Liver (tissue), 9 donors: ENCODE measurements around the gene PSMB11. TPM values are rescaled to one million over a fixed set of nuclear protein-coding genes. Genes with fewer than 3 reads are reported as not detected.

Experiments used
- DNase-seq: peaks from one replicate; pipeline ENCODE4 v3.0.0-alpha.2; 2017; ENCODE audit warnings: low spot score
- H3K27ac ChIP-seq, 2 donors: one replicate each; pipeline ENCODE4 v1.7.0; 2013; ENCODE audit warnings: inconsistent platforms in 2 of 2, low read length in 2 of 2, control low read depth in 1 of 2, low read depth in 1 of 2, mild to moderate bottlenecking in 1 of 2
- H3K27me3 ChIP-seq, 4 donors: one replicate each; pipeline versions ENCODE4 v1.6.1 to v1.7.0; 2013; ENCODE audit warnings: low read length in 3 of 4, inconsistent platforms in 1 of 4, mild to moderate bottlenecking in 1 of 4, moderate library complexity in 1 of 4; ENCODE audit not compliant: control insufficient read depth in 4 of 4, insufficient read depth in 4 of 4
- H3K36me3 ChIP-seq, 4 donors: one replicate each; pipeline versions ENCODE4 v1.6.1 to v1.7.0; 2013; ENCODE audit warnings: low read length in 3 of 4, mild to moderate bottlenecking in 3 of 4, low read depth in 1 of 4, moderate library complexity in 1 of 4; ENCODE audit not compliant: control insufficient read depth in 4 of 4, insufficient read depth in 3 of 4
- H3K4me1 ChIP-seq, 4 donors: one replicate each; pipeline versions ENCODE4 v1.6.1 to v1.7.0; 2013; ENCODE audit warnings: low read length in 3 of 4, mild to moderate bottlenecking in 3 of 4, moderate library complexity in 1 of 4; ENCODE audit not compliant: control insufficient read depth in 4 of 4, insufficient read depth in 4 of 4
- H3K4me3 ChIP-seq, 3 donors: one replicate each; pipeline versions ENCODE4 v1.6.1 to v1.7.0; 2013; ENCODE audit warnings: low read length in 3 of 3, control low read depth in 1 of 3, low read depth in 1 of 3, mild to moderate bottlenecking in 1 of 3
- H3K9ac ChIP-seq, 2 donors: one replicate each; pipeline ENCODE4 v1.7.0; 2013; ENCODE audit warnings: low read length in 2 of 2, mild to moderate bottlenecking in 2 of 2, moderate library complexity in 2 of 2, control low read depth in 1 of 2, low read depth in 1 of 2
- H3K9me3 ChIP-seq, 4 donors: one replicate each; pipeline versions ENCODE4 v1.6.1 to v1.7.0; 2013; ENCODE audit warnings: low read length in 3 of 4; ENCODE audit not compliant: control insufficient read depth in 4 of 4
- EGR1 ChIP-seq, 2 donors: IDR thresholded peaks; 2 replicates each; pipeline ENCODE4 v1.6.1; 2016 to 2018; ENCODE audit warnings: antibody characterized with exemption in 2 of 2, low read depth in 2 of 2
- FOXA1 ChIP-seq: IDR thresholded peaks from 2 replicates; pipeline ENCODE4 v1.6.1; 2016; ENCODE audit warnings: antibody characterized with exemption
- GABPA ChIP-seq, 2 donors: IDR thresholded peaks in 1 of 2; conservative IDR thresholded peaks in 1 of 2; 2 replicates each; pipeline ENCODE4 v1.6.1; 2016; ENCODE audit warnings: antibody characterized with exemption in 2 of 2, mild to moderate bottlenecking in 1 of 2, moderate library complexity in 1 of 2
- HNF4A ChIP-seq, 2 donors: conservative IDR thresholded peaks; 2 replicates each; pipeline ENCODE4 v1.6.1; 2016; ENCODE audit warnings: antibody characterized with exemption in 2 of 2, mild to moderate bottlenecking in 2 of 2
- HNF4G ChIP-seq: IDR thresholded peaks from 2 replicates; pipeline ENCODE4 v1.6.1; 2016; ENCODE audit warnings: antibody characterized with exemption
- JUND ChIP-seq, 2 donors: IDR thresholded peaks; 2 replicates each; pipeline ENCODE4 v1.6.1; 2016; ENCODE audit warnings: antibody characterized with exemption in 2 of 2
- RAD21 ChIP-seq, 2 donors: IDR thresholded peaks; 2 replicates each; pipeline ENCODE4 v1.6.1; 2016; ENCODE audit warnings: antibody characterized with exemption in 2 of 2, mild to moderate bottlenecking in 2 of 2
- RXRA ChIP-seq, 2 donors: IDR thresholded peaks; 2 replicates each; pipeline ENCODE4 v1.6.1; 2017 to 2018; ENCODE audit warnings: antibody characterized with exemption in 2 of 2, mild to moderate bottlenecking in 1 of 2
- SP1 ChIP-seq: IDR thresholded peaks from 2 replicates; pipeline ENCODE4 v1.6.1; 2018; ENCODE audit warnings: antibody characterized with exemption, mild to moderate bottlenecking
- TAF1 ChIP-seq: conservative IDR thresholded peaks from 2 replicates; pipeline ENCODE4 v1.6.1; 2016; ENCODE audit warnings: antibody characterized with exemption, mild to moderate bottlenecking
- WGBS: extraction: QIAGEN DNeasy Blood & Tissue Kit; methylation state at CpG from one replicate; pipeline ENCODE4 v1.1.7; 2013; 5-methylcytosine and 5-hydroxymethylcytosine counted together
- polyA plus RNA-seq, 2 donors: library from polyadenylated mRNA; stranded (reverse) in 1 of 2; unstranded in 1 of 2; fragments of 200-250 nt in 1 of 2; fragments of >200 nt in 1 of 2; fragmentation: Nextera tagmentation in 1 of 2; extraction: Ambion mirVana in 1 of 2; gene quantifications; one replicate each; pipeline versions ENCODE4 v1.2.1 to v1.2.3, GENCODE V29; 2013 to 2015
- total RNA-seq, 2 donors: library from RNA; depleted of rRNA; stranded (reverse); fragments of >200 nt; gene quantifications; one replicate each; pipeline ENCODE4 v1.2.3, GENCODE V29; 2014
- TF ChIP-seq, protein P1 (sequence below): IDR thresholded peaks from 2 replicates; pipeline ENCODE4 v1.6.1; 2016; ENCODE audit warnings: antibody characterized with exemption
- TF ChIP-seq, protein P2 (sequence below): IDR thresholded peaks from 2 replicates; pipeline ENCODE4 v1.6.1; 2016; ENCODE audit warnings: antibody characterized with exemption
- TF ChIP-seq, protein P3 (sequence below): IDR thresholded peaks from 2 replicates; pipeline ENCODE4 v1.6.1; 2016; ENCODE audit warnings: antibody characterized with exemption
- TF ChIP-seq, protein P4 (sequence below): IDR thresholded peaks from 2 replicates; pipeline ENCODE4 v1.6.1; 2016; ENCODE audit warnings: antibody characterized with exemption, mild to moderate bottlenecking
- donor health status: healthy.
- donor health status: healthy.
- donor health status: healthy.
- donor health status: healthy.
- donor health status: healthy.

Gene PSMB11
- total and polyA plus RNA-seq, 4 donors = not detected

DNA sequence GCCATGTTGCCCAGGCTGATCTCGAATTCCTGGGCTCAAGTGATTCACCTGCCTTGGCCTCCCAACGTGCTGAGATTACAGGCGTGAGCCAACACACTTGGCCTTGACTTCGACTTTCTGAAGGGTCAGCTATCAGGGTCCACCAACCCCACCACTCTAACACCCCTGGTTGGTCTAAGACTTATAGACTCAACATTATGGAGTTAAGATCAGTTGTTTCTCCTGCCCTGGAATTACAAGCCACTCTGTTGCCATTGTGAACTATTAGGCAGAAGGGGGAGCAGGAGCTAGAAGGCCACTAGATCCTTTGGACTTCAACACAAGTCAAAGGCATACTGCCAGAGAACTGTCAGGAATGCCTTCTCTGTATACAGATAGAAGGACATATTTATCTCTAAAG, 1.9 kb upstream of the PSMB11 start:
- Histone ChIP-seq H3K27me3 (no peaks in the 10 kb centered on the region), H3K4me3 (no peak overlapping the region), H3K36me3 (no peaks in the 10 kb centered on the region), H3K4me1 (peaks cover 0 to 3% (median 0%) of the 10 kb centered on the region in 4 donors), H3K27ac (no peak overlapping the region), H3K9me3 (no peaks in the 10 kb centered on the region), H3K9ac (no peak overlapping the region)
- DNase-seq = no peak
- TF ChIP-seq, protein P1, sequence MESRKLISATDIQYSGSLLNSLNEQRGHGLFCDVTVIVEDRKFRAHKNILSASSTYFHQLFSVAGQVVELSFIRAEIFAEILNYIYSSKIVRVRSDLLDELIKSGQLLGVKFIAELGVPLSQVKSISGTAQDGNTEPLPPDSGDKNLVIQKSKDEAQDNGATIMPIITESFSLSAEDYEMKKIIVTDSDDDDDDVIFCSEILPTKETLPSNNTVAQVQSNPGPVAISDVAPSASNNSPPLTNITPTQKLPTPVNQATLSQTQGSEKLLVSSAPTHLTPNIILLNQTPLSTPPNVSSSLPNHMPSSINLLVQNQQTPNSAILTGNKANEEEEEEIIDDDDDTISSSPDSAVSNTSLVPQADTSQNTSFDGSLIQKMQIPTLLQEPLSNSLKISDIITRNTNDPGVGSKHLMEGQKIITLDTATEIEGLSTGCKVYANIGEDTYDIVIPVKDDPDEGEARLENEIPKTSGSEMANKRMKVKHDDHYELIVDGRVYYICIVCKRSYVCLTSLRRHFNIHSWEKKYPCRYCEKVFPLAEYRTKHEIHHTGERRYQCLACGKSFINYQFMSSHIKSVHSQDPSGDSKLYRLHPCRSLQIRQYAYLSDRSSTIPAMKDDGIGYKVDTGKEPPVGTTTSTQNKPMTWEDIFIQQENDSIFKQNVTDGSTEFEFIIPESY = no peak
- no peak for TF ChIP-seq SP1
- TF ChIP-seq FOXA1 = no peak
- TF ChIP-seq RAD21 (IDR thresholded peaks at IDR 0.05) = no peak
- TF ChIP-seq, protein P2, sequence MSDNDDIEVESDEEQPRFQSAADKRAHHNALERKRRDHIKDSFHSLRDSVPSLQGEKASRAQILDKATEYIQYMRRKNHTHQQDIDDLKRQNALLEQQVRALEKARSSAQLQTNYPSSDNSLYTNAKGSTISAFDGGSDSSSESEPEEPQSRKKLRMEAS = no peak
- WGBS = 89% methylated on average over 4 of the region's 4 CpGs

DNA sequence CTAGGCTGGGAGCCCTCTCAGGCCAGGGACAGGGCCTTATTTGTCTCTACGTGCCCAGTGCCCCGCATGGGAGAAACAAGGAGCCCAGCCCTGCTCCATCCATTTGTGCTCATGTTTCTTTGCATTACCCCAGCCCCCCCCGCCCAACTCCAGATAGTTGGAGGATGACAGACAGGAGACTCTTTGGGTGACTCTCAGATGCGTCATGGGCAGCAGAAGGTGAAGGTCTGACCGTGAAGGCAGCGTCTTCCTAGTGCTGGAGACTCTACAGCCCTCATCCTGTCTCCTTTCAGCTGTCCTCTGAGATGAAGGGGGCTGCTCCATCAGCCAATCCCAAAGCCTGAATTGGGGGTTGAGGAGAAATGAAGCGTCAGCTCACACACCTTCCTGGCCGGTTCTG, 283 bp upstream of the PSMB11 start:
- no peak for TF ChIP-seq TAF1
- Histone ChIP-seq H3K27me3 (no peaks in the 10 kb centered on the region), H3K27ac (no peak overlapping the region), H3K9ac (no peak overlapping the region), H3K4me1 (peaks cover 0 to 3% (median 0%) of the 10 kb centered on the region in 4 donors), H3K4me3 (no peak overlapping the region), H3K36me3 (no peaks in the 10 kb centered on the region), H3K9me3 (no peaks in the 10 kb centered on the region)
- WGBS = 86% methylated on average over 8 of the region's 8 CpGs
- DNase-seq = no peak

DNA sequence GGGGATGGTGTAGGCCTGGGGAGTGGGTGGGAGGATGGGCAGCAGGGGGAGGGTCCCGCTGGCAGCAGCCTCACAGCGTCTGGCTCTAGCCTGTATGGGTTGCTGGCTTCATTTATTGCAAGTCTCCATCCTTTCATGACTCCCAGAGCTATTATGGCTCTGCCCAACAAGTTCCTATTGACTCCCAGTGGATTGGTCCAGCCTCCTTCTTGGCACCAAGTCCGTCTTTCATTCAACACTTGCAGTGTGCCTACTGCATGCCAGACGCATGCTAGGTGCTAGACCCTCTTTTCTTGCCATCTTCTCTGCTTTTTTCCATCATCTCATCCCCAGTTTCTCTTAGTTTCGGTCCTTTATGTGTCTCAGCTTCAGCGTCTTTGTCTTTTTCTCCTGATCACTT, 1.1 kb downstream of the PSMB11 start:
- peaks cover 0 to 3% (median 0%) of the 10 kb centered on the region in 4 donors for H3K4me1 ChIP-seq
- no peak overlapping the region for H3K4me3 ChIP-seq
- no peak overlapping the region for H3K27ac ChIP-seq
- no peak for DNase-seq
- WGBS = 84% methylated on average over 6 of the region's 6 CpGs
- no peaks in the 10 kb centered on the region for H3K9me3 ChIP-seq
- H3K9ac ChIP-seq = no peak overlapping the region
- no peaks in the 10 kb centered on the region for H3K27me3 ChIP-seq
- TF ChIP-seq, protein P2 = no peak
- TF ChIP-seq JUND (IDR thresholded peaks at IDR 0.05) = no peak
- H3K36me3 ChIP-seq = no peaks in the 10 kb centered on the region

DNA sequence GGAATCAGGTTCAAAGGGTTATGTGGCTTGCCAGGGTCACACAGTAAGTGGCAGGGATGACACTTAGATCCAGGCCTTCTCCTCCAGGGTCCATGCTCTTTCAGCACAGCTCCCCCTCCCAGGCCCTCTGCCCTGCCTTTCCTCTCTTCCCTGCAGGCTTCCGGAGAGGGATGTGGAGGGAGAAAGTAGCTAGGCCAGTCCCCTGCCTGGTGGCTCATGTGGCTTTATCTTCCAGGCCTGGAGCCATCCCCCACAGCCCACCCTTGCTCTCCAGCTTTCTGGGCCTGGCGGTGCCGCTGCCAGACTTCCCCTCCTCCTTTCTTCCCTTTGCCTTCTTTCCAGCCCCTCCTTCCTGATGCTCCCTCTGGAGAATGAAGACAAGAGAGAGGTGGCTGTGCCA, 1.7 kb downstream of the PSMB11 start:
- H3K27ac ChIP-seq = no peak overlapping the region
- 92% methylated on average over 3 of the region's 3 CpGs for WGBS
- no peak for DNase-seq
- no peak overlapping the region for H3K4me3 ChIP-seq
- peaks cover 0 to 3% (median 0%) of the 10 kb centered on the region in 4 donors for H3K4me1 ChIP-seq
- H3K36me3 ChIP-seq = no peaks in the 10 kb centered on the region
- no peak for TF ChIP-seq HNF4A (conservative IDR thresholded peaks at IDR 0.05)
- no peak for TF ChIP-seq RXRA (IDR thresholded peaks at IDR 0.05)
- TF ChIP-seq, protein P2 = no peak
- TF ChIP-seq HNF4G = no peak
- no peak for TF ChIP-seq EGR1 (IDR thresholded peaks at IDR 0.05; ENCODE audit: low read depth in 2 of 2)
- TF ChIP-seq FOXA1 = no peak
- TF ChIP-seq, protein P3, sequence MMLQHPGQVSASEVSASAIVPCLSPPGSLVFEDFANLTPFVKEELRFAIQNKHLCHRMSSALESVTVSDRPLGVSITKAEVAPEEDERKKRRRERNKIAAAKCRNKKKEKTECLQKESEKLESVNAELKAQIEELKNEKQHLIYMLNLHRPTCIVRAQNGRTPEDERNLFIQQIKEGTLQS = no peak
- no peak for TF ChIP-seq SP1
- TF ChIP-seq RAD21 (IDR thresholded peaks at IDR 0.05) = no peak
- TF ChIP-seq, protein P4, sequence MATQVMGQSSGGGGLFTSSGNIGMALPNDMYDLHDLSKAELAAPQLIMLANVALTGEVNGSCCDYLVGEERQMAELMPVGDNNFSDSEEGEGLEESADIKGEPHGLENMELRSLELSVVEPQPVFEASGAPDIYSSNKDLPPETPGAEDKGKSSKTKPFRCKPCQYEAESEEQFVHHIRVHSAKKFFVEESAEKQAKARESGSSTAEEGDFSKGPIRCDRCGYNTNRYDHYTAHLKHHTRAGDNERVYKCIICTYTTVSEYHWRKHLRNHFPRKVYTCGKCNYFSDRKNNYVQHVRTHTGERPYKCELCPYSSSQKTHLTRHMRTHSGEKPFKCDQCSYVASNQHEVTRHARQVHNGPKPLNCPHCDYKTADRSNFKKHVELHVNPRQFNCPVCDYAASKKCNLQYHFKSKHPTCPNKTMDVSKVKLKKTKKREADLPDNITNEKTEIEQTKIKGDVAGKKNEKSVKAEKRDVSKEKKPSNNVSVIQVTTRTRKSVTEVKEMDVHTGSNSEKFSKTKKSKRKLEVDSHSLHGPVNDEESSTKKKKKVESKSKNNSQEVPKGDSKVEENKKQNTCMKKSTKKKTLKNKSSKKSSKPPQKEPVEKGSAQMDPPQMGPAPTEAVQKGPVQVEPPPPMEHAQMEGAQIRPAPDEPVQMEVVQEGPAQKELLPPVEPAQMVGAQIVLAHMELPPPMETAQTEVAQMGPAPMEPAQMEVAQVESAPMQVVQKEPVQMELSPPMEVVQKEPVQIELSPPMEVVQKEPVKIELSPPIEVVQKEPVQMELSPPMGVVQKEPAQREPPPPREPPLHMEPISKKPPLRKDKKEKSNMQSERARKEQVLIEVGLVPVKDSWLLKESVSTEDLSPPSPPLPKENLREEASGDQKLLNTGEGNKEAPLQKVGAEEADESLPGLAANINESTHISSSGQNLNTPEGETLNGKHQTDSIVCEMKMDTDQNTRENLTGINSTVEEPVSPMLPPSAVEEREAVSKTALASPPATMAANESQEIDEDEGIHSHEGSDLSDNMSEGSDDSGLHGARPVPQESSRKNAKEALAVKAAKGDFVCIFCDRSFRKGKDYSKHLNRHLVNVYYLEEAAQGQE = no peak
- no peak for TF ChIP-seq GABPA (IDR thresholded peaks at IDR 0.05 in 1 of 2, conservative IDR thresholded peaks at IDR 0.05 in 1 of 2)
- TF ChIP-seq TAF1 = no peak
- H3K9me3 ChIP-seq = no peaks in the 10 kb centered on the region
- no peaks in the 10 kb centered on the region for H3K27me3 ChIP-seq
- H3K9ac ChIP-seq = no peak overlapping the region
